HUDEP-2 (cell line): ENCODE measurements around the gene LYST.

Experiments used
- DNase-seq, 76 experiments: peaks; one replicate each; lab custom pipeline; 2025; ENCODE audit not compliant: unreplicated experiment in 76 of 76; lab: John Stamatoyannopoulos, UW

Gene LYST

GRCh38 chr1:235613602-235614001 lies 253.1 kb downstream of the LYST start:
- no peak for DNase-seq

GRCh38 chr1:235612761-235613160 lies 253.9 kb downstream of the LYST start:
- no peak for DNase-seq
